ENCODE measurements around the gene MORC1.

The MORC1 gene

GRCh38 chr3:109026821-109027220 is 91.1 kb downstream of the MORC1 start:
- no peak for DNase-seq (ENCODE audit: low read depth, low spot score)
- no peaks in the 10 kb centered on the region for H3K9me3 ChIP-seq (ENCODE audit: insufficient read depth, low read length)
- TF ChIP-seq SUZ12 (IDR thresholded peaks at IDR 0.05; ENCODE audit: extremely low read depth, insufficient read depth, insufficient read length) (no peak), YY1 (IDR thresholded peaks at IDR 0.05; ENCODE audit: insufficient read depth, insufficient read length) (no peak), ZNF274 (IDR thresholded peaks at IDR 0.05; ENCODE audit: low read depth, low read length) (no peak)
- H3K36me3 ChIP-seq (ENCODE audit: insufficient read depth, insufficient read length, low read length): no peaks in the 10 kb centered on the region
- H3K4me1 ChIP-seq (ENCODE audit: insufficient read depth, insufficient read length): no peaks in the 10 kb centered on the region
- H3K4me3 ChIP-seq (ENCODE audit: insufficient read length, low read depth): no peak overlapping the region
- H3K27me3 ChIP-seq (ENCODE audit: insufficient read depth, insufficient read length): no peaks in the 10 kb centered on the region
- H3K9ac ChIP-seq (ENCODE audit: insufficient read length, low read depth): no peak overlapping the region

DNA sequence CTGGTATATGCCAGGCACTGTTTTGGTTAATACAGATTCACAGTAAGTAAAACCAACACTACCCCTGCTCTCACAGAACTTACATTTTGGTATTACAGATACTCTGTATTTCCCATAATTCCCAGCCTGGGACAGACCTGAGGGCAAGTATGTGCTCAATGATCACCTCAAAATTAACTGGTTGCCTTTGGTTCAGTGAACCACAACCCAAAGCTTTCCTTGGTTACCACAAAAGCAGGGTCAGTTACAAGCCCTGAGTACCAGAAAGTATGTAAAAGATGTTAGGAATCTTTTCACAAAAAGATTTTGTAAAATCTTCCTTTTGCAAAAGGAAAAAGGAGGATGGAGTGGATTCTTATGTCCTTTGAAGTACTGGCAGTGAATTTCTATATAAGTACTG is 92.0 kb downstream of the MORC1 start:
- H3K4me1 ChIP-seq (ENCODE audit: insufficient read depth, insufficient read length): no peaks in the 10 kb centered on the region
- no peaks in the 10 kb centered on the region for H3K9me3 ChIP-seq (ENCODE audit: insufficient read depth, low read length)
- H3K9ac ChIP-seq (ENCODE audit: insufficient read length, low read depth): no peak overlapping the region
- H3K4me3 ChIP-seq (ENCODE audit: insufficient read length, low read depth): no peak overlapping the region
- TF ChIP-seq SUZ12 (IDR thresholded peaks at IDR 0.05; ENCODE audit: extremely low read depth, insufficient read depth, insufficient read length) (no peak), ZNF274 (IDR thresholded peaks at IDR 0.05; ENCODE audit: low read depth, low read length) (no peak), YY1 (IDR thresholded peaks at IDR 0.05; ENCODE audit: insufficient read depth, insufficient read length) (no peak)
- H3K27me3 ChIP-seq (ENCODE audit: insufficient read depth, insufficient read length): no peaks in the 10 kb centered on the region
- no peaks in the 10 kb centered on the region for H3K36me3 ChIP-seq (ENCODE audit: insufficient read depth, insufficient read length, low read length)
- DNase-seq (ENCODE audit: low read depth, low spot score): no peak

- peak; percentile 27 for DNase-seq (ENCODE audit: low read depth, low spot score)
- no peak for TF ChIP-seq SUZ12 (IDR thresholded peaks at IDR 0.05; ENCODE audit: extremely low read depth, insufficient read depth, insufficient read length)
- TF ChIP-seq ZNF274 (IDR thresholded peaks at IDR 0.05; ENCODE audit: low read depth, low read length): no peak
- TF ChIP-seq YY1 (IDR thresholded peaks at IDR 0.05; ENCODE audit: insufficient read depth, insufficient read length): no peak
- Histone ChIP-seq H3K27me3 (ENCODE audit: insufficient read depth, insufficient read length) (no peaks in the 10 kb centered on the region), H3K4me1 (ENCODE audit: insufficient read depth, insufficient read length) (no peaks in the 10 kb centered on the region), H3K9me3 (ENCODE audit: insufficient read depth, low read length) (no peaks in the 10 kb centered on the region), H3K4me3 (ENCODE audit: insufficient read length, low read depth) (no peak overlapping the region), H3K36me3 (ENCODE audit: insufficient read depth, insufficient read length, low read length) (no peaks in the 10 kb centered on the region), H3K9ac (ENCODE audit: insufficient read length, low read depth) (no peak overlapping the region)
Measured at GRCh38 chr3:109023656-109024254, 94.2 kb downstream of the MORC1 start.

GRCh38 chr3:109023167-109023566 is 94.8 kb downstream of the MORC1 start:
- no peaks in the 10 kb centered on the region for H3K36me3 ChIP-seq (ENCODE audit: insufficient read depth, insufficient read length, low read length)
- H3K4me1 ChIP-seq (ENCODE audit: insufficient read depth, insufficient read length): no peaks in the 10 kb centered on the region
- H3K9ac ChIP-seq (ENCODE audit: insufficient read length, low read depth): no peak overlapping the region
- DNase-seq (ENCODE audit: low read depth, low spot score): no peak
- no peak overlapping the region for H3K4me3 ChIP-seq (ENCODE audit: insufficient read length, low read depth)
- H3K9me3 ChIP-seq (ENCODE audit: insufficient read depth, low read length): no peaks in the 10 kb centered on the region
- TF ChIP-seq YY1 (IDR thresholded peaks at IDR 0.05; ENCODE audit: insufficient read depth, insufficient read length): no peak
- no peak for TF ChIP-seq SUZ12 (IDR thresholded peaks at IDR 0.05; ENCODE audit: extremely low read depth, insufficient read depth, insufficient read length)
- no peak for TF ChIP-seq ZNF274 (IDR thresholded peaks at IDR 0.05; ENCODE audit: low read depth, low read length)
- no peaks in the 10 kb centered on the region for H3K27me3 ChIP-seq (ENCODE audit: insufficient read depth, insufficient read length)

- H3K27me3 ChIP-seq (ENCODE audit: insufficient read depth, insufficient read length): no peaks in the 10 kb centered on the region
- DNase-seq (ENCODE audit: low read depth, low spot score): no peak
- TF ChIP-seq ZNF274 (IDR thresholded peaks at IDR 0.05; ENCODE audit: low read depth, low read length) (no peak), YY1 (IDR thresholded peaks at IDR 0.05; ENCODE audit: insufficient read depth, insufficient read length) (no peak), SUZ12 (IDR thresholded peaks at IDR 0.05; ENCODE audit: extremely low read depth, insufficient read depth, insufficient read length) (no peak)
- no peaks in the 10 kb centered on the region for H3K9me3 ChIP-seq (ENCODE audit: insufficient read depth, low read length)
- H3K4me1 ChIP-seq (ENCODE audit: insufficient read depth, insufficient read length): no peaks in the 10 kb centered on the region
- H3K9ac ChIP-seq (ENCODE audit: insufficient read length, low read depth): no peak overlapping the region
- no peak overlapping the region for H3K4me3 ChIP-seq (ENCODE audit: insufficient read length, low read depth)
- H3K36me3 ChIP-seq (ENCODE audit: insufficient read depth, insufficient read length, low read length): no peaks in the 10 kb centered on the region
Measured at GRCh38 chr3:109021556-109021955, 96.4 kb downstream of the MORC1 start.

DNA sequence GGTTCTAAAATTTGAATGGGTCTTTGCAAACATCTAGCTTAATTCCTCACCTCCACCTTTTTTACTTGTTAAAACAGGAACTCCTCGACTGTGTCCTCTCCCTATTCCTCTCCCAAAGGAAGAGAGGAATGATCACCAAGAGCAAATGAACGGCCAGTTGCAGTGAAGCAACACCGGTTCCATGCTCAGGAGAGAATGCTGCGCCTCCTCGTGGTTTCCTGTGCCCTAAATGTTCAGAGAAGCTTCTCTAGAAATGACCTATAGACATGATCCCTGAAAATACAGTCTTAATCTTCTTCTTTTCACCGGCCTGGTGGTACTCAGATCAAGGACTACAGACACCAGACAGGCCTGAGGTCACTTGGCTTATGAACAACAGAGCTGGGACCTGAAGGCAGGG is 99.1 kb downstream of the MORC1 start:
- Histone ChIP-seq H3K36me3 (ENCODE audit: insufficient read depth, insufficient read length, low read length) (no peaks in the 10 kb centered on the region), H3K27me3 (ENCODE audit: insufficient read depth, insufficient read length) (no peaks in the 10 kb centered on the region), H3K4me3 (ENCODE audit: insufficient read length, low read depth) (no peak overlapping the region), H3K4me1 (ENCODE audit: insufficient read depth, insufficient read length) (no peaks in the 10 kb centered on the region), H3K9ac (ENCODE audit: insufficient read length, low read depth) (no peak overlapping the region), H3K9me3 (ENCODE audit: insufficient read depth, low read length) (no peaks in the 10 kb centered on the region)
- no peak for TF ChIP-seq YY1 (IDR thresholded peaks at IDR 0.05; ENCODE audit: insufficient read depth, insufficient read length)
- TF ChIP-seq SUZ12 (IDR thresholded peaks at IDR 0.05; ENCODE audit: extremely low read depth, insufficient read depth, insufficient read length): no peak
- TF ChIP-seq ZNF274 (IDR thresholded peaks at IDR 0.05; ENCODE audit: low read depth, low read length): no peak
- no peak for DNase-seq (ENCODE audit: low read depth, low spot score)

GRCh38 chr3:109005443-109005842 is 112.5 kb downstream of the MORC1 start:
- Histone ChIP-seq H3K4me1 (ENCODE audit: insufficient read depth, insufficient read length) (no peaks in the 10 kb centered on the region), H3K9ac (ENCODE audit: insufficient read length, low read depth) (no peak overlapping the region), H3K9me3 (ENCODE audit: insufficient read depth, low read length) (no peaks in the 10 kb centered on the region), H3K36me3 (ENCODE audit: insufficient read depth, insufficient read length, low read length) (no peaks in the 10 kb centered on the region), H3K4me3 (ENCODE audit: insufficient read length, low read depth) (no peak overlapping the region), H3K27me3 (ENCODE audit: insufficient read depth, insufficient read length) (no peaks in the 10 kb centered on the region)
- TF ChIP-seq ZNF274 (IDR thresholded peaks at IDR 0.05; ENCODE audit: low read depth, low read length): no peak
- no peak for TF ChIP-seq SUZ12 (IDR thresholded peaks at IDR 0.05; ENCODE audit: extremely low read depth, insufficient read depth, insufficient read length)
- TF ChIP-seq YY1 (IDR thresholded peaks at IDR 0.05; ENCODE audit: insufficient read depth, insufficient read length): no peak
- no peak for DNase-seq (ENCODE audit: low read depth, low spot score)
